NCI-H1417 treated with DMSO at 0.1 percent for 48 hours (cell line): ENCODE data around the gene COPZ2.
"Not testable (repeated sequence)": the region's sequence is repeated elsewhere in the genome, so short reads cannot be mapped to it uniquely, and the experiment has no call there.

Experiments
- DNase-seq: peaks from one replicate; lab custom pipeline; 2025; lab: John Stamatoyannopoulos, UW

The COPZ2 gene

DNA sequence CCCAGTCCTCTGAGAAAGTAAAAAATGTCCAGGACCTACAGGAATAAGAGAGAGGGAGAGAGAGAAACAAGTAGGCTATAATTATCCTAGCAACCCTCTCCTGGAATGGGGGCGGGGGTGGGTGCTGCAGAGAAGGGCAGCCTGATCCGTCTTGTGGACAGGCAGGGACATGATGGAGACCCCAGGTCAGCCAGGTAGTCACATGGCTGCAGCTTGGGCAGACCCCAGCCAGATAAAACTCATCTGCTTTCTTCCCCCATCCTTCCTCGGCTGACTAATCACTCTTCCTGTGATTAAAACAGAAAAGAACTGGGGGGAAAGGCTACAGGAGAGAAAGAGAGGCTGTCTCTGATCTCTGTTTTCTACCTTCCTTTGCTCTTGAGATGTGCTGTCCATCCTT is 32.6 kb downstream of the COPZ2 start:
- DNase-seq = no peak

GRCh38 chr17:48003417-48004151 is 34.0 kb downstream of the COPZ2 start:
- peak; percentile 95 for DNase-seq

DNA sequence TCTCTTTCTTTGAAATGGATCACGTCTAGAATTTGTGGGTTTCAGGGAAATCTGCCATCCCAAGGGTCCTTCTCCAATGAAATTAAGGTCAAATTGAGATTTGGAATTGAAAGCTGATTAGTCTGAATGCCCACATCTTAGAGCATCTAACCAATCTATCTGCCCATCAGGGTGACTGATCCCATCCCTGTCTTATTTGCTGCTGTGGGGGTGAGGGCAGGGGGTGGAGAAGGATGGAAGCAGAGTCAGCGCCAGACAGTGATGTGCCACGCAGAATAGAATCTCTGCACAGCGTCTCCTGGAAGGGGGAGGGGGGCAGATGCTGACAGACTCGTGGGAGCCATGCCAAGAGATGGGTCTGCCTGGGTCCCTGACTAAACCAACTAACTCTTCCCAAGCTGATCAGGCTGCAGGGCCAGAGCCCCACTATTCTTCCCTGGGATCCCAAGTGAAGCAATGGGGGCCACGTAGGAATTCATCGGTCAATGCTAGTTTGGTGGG is 34.6 kb downstream of the COPZ2 start:
- peak; percentile 63 for DNase-seq

- DNase-seq = no peak
Observed at GRCh38 chr17:48002266-48002915, 35.2 kb downstream of the COPZ2 start.

DNA sequence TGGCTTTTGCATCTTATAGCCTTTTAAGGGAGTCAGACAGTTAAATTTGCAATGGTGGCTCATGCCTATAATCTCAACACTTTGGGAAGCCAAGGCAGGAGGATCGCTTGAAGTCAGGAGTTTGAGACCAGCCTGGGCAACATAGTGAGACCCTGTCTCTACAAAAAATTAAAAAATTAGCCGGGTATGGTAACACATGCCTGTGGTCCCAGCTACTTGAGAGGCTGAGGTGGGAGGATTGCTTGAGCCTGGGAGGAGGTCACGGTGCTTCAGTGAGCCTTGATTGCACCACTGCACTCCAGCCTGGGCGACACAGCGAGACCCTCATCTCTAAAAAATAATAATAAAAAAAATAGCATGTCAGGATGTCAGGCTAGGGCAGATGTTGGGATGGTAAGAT is 35.9 kb downstream of the COPZ2 start:
- DNase-seq = not testable (repeated sequence)

- DNase-seq = no peak
Observed at GRCh38 chr17:48001197-48001596, 36.4 kb downstream of the COPZ2 start.

- DNase-seq = no peak
Observed at GRCh38 chr17:47999582-47999981, 38.0 kb downstream of the COPZ2 start.

DNA sequence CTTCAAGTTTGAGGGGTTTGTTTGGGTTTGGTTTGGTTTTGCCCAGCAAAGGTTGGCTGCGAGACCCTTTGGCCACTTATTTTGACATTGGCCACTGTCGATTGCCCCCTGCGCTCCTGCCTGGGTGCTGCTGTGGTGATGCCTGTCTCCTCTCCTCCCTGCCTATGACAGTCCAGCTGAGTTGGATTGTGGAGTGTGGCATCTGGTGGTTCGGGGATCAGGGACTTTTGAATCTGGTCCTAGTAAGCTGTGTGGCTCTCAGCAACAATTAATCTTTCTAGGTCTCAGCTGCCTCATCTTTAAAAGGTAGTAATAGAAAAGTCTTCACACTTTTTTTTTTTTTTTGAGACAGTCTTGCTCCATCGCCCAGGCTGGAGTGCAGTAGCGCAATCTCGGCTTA is 39.6 kb downstream of the COPZ2 start:
- no peak for DNase-seq

- no peak for DNase-seq
Observed at GRCh38 chr17:47997586-47997985, 40.0 kb downstream of the COPZ2 start.

GRCh38 chr17:47996201-47996600 is 41.4 kb downstream of the COPZ2 start:
- no peak for DNase-seq

GRCh38 chr17:47995241-47995935 is 42.2 kb downstream of the COPZ2 start:
- DNase-seq = peak; percentile 27

- no peak for DNase-seq
Observed at GRCh38 chr17:47994724-47995123, 42.9 kb downstream of the COPZ2 start.

- no peak for DNase-seq
Observed at GRCh38 chr17:47993964-47994363, 43.6 kb downstream of the COPZ2 start.

- DNase-seq = no peak
Observed at GRCh38 chr17:47993031-47993564, 44.5 kb downstream of the COPZ2 start.

GRCh38 chr17:47992216-47992615 is 45.4 kb downstream of the COPZ2 start:
- DNase-seq = no peak

DNA sequence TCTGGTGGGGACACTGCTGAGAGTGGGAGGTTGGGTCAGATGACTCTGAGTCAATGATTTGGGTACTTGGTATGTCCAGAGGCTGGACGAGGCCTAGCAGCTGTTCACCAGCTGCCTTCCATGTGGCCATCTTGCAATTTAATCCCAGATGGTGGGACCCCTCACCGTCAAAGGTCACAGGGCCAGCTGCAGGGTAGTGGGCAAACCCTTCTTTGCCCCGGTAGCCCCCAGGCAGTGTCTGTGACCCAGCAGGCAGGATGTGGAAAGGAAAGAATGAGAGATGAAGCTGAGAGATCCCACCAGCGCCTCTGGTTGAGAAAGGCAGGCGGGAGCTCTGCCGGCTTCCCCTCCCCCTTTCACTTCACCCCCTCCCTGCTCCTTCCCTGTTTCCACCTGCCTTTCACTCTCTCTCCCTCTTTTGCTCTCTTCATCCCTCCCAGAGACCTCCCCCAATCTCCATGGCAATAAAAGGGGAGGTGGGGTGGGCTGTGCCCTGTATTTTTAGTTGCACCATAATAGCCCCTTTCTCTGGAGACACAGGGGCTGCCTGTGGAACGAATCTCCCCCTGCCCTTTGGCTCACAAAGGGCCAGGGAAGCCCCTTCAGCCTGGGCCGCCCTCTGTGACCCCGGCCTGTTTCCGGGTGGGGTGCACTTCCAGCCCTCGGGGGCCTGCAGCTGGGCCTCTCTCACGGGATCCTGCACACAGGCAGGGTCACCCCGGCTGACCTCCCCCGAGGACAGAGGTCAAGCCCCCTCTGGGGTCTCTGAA is 46.5 kb downstream of the COPZ2 start:
- DNase-seq = no peak

GRCh38 chr17:47989700-47990099 is 47.9 kb downstream of the COPZ2 start:
- no peak for DNase-seq

DNA sequence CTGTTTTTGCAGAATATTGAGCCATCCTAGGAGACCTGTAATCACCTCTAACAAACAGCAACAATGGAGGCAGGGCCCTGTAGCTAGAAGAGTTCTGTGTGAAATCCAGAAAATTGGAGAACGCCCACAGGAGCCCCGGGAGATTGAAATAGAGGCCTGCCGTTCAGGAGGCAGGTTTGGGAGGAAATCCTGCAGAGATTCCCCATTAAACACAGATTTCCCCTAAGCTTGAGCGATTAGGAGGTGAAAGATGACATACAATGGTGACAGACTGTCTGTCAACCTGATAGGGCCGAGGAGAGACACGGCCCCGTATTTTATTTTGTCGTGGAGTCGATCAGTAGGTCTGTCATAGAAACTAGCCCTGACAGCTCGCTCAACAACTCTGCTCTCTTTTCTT is 48.4 kb downstream of the COPZ2 start:
- DNase-seq = no peak

DNA sequence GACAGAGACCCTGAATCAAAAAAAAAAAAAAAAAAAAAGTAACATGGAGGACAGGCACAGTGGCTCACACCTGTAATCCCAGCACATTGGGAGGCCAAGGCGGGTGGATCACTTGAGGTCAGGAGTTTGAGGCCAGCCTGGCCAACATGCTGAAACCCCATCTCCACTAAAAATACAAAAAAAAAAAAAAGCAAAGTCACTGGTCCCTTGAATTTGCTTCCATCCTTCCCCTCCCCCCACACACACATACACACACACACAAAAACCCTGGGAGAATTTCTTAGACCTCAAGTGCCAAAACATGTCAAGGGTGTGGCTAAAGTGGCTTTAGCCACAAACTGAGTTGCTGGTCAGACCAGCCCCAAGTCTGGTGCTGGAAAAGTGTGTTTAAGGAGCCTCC is 49.2 kb downstream of the COPZ2 start:
- DNase-seq = not testable (repeated sequence)

- peak; percentile 73 for DNase-seq
Observed at GRCh38 chr17:47987240-47987835, 50.3 kb downstream of the COPZ2 start.

GRCh38 chr17:47986520-47986919 is 51.1 kb downstream of the COPZ2 start:
- no peak for DNase-seq
